Subcutaneous abdominal adipose tissue (tissue), 5 donors: ENCODE data around the gene ITPRID2.
"Not testable (repeated sequence)": the region's sequence is repeated elsewhere in the genome, so short reads cannot be mapped to it uniquely, and the experiment has no call there.

Experiments
- H3K27ac ChIP-seq: one replicate; pipeline ENCODE4 v1.7.0; 2013; ENCODE audit warnings: low read depth, mild to moderate bottlenecking, inconsistent platforms, low read length, moderate library complexity
- H3K27me3 ChIP-seq, 5 donors: one replicate each; pipeline ENCODE4 v1.7.0; 2013; ENCODE audit warnings: low read length in 5 of 5, inconsistent platforms in 1 of 5; ENCODE audit not compliant: control insufficient read depth in 5 of 5, insufficient read depth in 4 of 5
- H3K36me3 ChIP-seq, 5 donors: one replicate each; pipeline ENCODE4 v1.7.0; 2013; ENCODE audit warnings: low read length in 5 of 5; ENCODE audit not compliant: control insufficient read depth in 5 of 5, insufficient read depth in 5 of 5
- H3K4me1 ChIP-seq, 5 donors: one replicate each; pipeline ENCODE4 v1.7.0; 2013; ENCODE audit warnings: low read length in 5 of 5, mild to moderate bottlenecking in 3 of 5, moderate library complexity in 1 of 5; ENCODE audit not compliant: control insufficient read depth in 5 of 5, insufficient read depth in 5 of 5
- H3K4me3 ChIP-seq, 5 donors: one replicate each; pipeline ENCODE4 v1.7.0; 2013; ENCODE audit warnings: low read length in 5 of 5, low read depth in 1 of 5
- H3K9ac ChIP-seq, 5 donors: one replicate each; pipeline ENCODE4 v1.7.0; 2013; ENCODE audit warnings: low read length in 5 of 5, mild to moderate bottlenecking in 4 of 5, moderate library complexity in 3 of 5
- H3K9me3 ChIP-seq, 5 donors: one replicate each; pipeline ENCODE4 v1.7.0; 2013; ENCODE audit warnings: low read length in 5 of 5; ENCODE audit not compliant: control insufficient read depth in 5 of 5
- donor health status: healthy.
- donor health status: healthy.
- donor health status: healthy.
- donor health status: healthy.
- donor health status: healthy.

Gene ITPRID2

DNA sequence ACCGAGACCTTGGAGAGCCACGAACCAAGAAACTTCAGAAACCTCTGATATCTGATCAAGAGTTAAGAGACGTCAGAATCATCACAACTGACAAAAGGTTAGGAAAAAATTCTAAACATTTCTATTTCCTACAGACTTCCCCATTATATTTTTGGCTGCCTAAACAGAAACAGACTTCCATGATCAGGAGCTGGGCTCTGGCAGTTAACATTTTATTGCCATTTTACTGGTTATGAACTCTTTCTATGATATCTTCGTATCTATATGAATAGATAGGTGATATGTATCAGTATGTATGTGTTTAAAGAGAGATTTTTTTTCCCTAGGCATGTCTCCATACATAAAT lies 63.0 kb downstream of the ITPRID2 start:
- Histone ChIP-seq H3K27me3 (no peaks in the 10 kb centered on the region), H3K36me3 (no peaks in the 10 kb centered on the region), H3K4me3 (peak overlapping the region in 1 of 5 donors; percentile 42), H3K9me3 (no peaks in the 10 kb centered on the region), H3K27ac (no peak overlapping the region), H3K4me1 (peaks cover 0 to 4% (median 2%) of the 10 kb centered on the region in 5 donors), H3K9ac (no peak overlapping the region)

DNA sequence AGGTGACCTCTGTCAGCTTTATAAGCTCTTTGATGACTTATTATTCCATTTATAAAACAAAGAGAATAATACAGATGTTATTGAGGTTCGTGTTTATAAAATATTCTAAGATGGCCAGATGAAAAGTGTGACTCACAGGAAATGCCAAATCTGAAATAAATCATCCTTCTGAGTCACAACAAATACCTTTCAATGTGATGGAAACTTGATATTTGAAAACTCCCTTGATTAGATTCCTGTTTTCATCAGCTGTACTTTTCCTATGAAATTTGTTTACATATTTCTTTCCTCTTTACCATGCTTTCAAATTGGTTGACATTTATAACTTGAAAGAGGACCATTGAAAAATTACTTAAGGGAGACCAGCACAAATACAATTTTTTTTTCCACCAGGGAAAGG lies 63.5 kb downstream of the ITPRID2 start:
- H3K27ac ChIP-seq, result no peak overlapping the region
- H3K9me3 ChIP-seq, result no peaks in the 10 kb centered on the region
- H3K4me3 ChIP-seq, result no peak overlapping the region

DNA sequence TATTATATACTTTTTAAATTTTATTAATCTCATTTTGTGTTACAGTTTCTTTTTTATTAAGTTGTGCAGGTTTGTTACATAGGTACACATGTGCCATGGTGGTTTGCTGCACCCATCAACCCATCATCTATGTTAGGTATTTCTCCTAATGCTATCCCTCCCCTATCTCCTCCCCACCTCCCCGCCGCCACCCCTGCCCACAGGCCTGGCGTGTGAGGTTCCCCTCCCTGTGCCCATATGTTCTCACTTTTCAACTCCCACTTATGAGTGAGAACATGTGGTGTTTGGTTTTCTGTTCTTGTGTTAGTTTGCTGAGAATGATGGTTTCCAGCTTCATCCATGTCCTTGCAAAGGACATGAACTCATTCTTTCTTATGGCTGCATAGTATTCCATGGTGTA lies 64.3 kb downstream of the ITPRID2 start:
- not testable (repeated sequence) for H3K27me3 ChIP-seq, H3K4me3 ChIP-seq, H3K36me3 ChIP-seq, H3K4me1 ChIP-seq, H3K27ac ChIP-seq, H3K9me3 ChIP-seq, H3K9ac ChIP-seq

More for the DNA sequence above, 63.5 kb downstream of the ITPRID2 start:
- H3K27me3 ChIP-seq, result no peaks in the 10 kb centered on the region
- no peaks in the 10 kb centered on the region for H3K36me3 ChIP-seq
- H3K9ac ChIP-seq, result no peak overlapping the region
- H3K4me1 ChIP-seq, result peaks cover 0 to 4% (median 2%) of the 10 kb centered on the region in 5 donors

DNA sequence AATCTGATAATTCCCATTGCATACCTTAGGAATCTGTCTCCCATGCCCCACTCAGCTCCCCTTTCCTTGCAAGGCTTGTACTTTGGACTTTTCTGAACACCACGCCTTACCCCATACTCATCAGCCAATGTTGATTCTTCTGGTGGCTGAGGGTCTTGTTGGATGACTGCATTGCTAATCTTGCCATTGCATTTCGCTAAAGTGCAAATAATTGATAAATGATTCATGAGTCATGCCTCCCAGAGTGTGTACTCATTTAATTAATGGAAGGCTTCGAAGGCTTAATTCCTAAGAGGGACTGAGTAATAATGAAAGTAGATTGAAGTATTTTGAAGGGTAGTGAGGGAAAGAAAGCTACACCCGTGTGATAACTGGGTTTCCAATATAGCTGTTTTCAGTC lies 66.1 kb downstream of the ITPRID2 start:
- no peaks in the 10 kb centered on the region for H3K9me3 ChIP-seq

DNA sequence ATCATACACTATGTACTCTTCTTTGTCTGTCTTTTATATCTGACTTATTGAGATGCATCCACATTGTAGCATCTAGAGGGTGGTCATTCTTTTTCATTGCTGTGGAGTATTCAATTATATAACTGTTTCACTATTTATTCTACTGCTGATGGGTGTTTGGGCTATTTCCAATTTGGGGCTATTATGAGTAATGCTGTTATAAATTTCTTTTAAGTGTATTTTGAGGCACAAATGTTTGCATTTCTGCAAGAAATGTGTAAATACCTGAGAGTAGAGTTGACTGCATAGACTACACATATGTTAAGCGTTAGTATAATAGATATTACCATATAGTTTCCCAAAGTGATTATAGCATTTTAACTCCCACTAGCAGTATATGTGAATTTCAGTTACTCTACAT lies 67.2 kb downstream of the ITPRID2 start:
- Histone ChIP-seq H3K9ac (no peak overlapping the region), H3K4me1 (peaks cover 0 to 3% (median 2%) of the 10 kb centered on the region in 5 donors), H3K27ac (no peak overlapping the region), H3K9me3 (no peaks in the 10 kb centered on the region), H3K36me3 (no peaks in the 10 kb centered on the region), H3K4me3 (no peak overlapping the region), H3K27me3 (no peaks in the 10 kb centered on the region)

More for the DNA sequence above, 66.1 kb downstream of the ITPRID2 start:
- Histone ChIP-seq H3K27me3 (no peaks in the 10 kb centered on the region), H3K4me3 (no peak overlapping the region), H3K36me3 (no peaks in the 10 kb centered on the region), H3K4me1 (peaks cover 0 to 4% (median 2%) of the 10 kb centered on the region in 5 donors), H3K27ac (no peak overlapping the region), H3K9ac (no peak overlapping the region)

DNA sequence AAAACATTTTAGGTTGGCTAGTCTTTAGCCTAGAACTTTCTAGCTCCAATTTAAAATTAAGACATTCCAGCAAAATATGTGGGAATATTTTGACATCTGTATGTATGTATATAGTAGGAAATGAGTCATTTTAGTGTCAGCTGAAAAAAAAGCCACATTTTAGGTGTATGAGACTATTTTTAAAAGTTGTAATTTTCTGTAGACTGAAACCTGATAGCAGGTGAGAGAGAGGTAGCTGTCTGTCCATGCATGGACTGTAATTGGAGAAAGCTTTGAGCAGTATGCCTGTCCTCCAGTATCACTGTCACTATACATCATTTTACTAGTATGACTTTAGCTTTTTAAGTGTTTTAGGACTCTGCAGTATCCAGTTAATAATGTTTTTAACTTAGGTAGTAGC lies 68.0 kb downstream of the ITPRID2 start:
- Histone ChIP-seq H3K36me3 (no peaks in the 10 kb centered on the region), H3K4me1 (peaks cover 0 to under 1% (median 0%) of the 10 kb centered on the region in 5 donors), H3K4me3 (no peak overlapping the region), H3K27ac (no peak overlapping the region), H3K9me3 (no peaks in the 10 kb centered on the region), H3K27me3 (no peaks in the 10 kb centered on the region), H3K9ac (no peak overlapping the region)

DNA sequence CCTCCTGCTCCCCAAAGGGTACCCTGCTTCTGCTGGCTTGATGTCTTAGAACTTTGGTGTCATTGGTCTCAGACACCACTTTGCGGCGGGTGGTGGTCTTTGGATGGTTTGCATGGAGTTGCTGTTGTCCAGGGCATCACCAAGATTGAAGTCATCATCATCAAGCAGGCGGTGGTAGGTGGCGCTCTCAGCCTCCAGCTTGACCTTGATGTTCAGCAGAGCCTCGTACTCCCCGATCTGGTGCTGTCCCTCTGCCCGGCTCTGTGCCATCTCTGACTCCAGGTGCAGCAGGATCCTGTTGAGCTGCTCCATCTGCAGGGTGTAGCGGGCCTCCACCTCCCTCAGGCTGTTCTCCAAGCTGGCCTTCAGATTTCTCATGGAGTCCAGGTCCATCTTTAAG lies 69.6 kb downstream of the ITPRID2 start:
- H3K9me3 ChIP-seq, H3K4me1 ChIP-seq, H3K9ac ChIP-seq, H3K4me3 ChIP-seq, H3K27me3 ChIP-seq, H3K27ac ChIP-seq, H3K36me3 ChIP-seq: not testable (repeated sequence)

DNA sequence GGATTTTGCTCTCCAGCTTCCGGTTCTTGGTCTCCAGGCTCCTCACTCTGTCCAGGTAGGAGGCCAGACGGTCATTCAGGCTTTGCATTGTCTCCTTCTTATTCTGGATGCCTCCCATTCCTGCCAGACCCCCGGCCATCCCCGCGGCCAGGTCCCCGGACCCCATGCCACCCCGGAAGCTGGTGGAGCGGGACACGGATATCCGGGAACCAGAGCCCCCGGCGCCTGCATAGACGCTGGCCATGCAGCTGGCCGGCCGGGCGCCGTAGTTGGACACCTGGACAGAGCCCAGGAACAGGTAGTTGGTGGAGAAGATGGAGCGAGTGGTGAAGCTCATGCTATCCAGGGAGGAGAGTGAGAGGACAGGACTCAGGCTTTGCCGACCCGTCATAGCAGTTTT lies 70.6 kb downstream of the ITPRID2 start:
- Histone ChIP-seq H3K9ac (no peak overlapping the region), H3K4me3 (no peak overlapping the region), H3K27ac (no peak overlapping the region), H3K4me1 (no peaks in the 10 kb centered on the region), H3K9me3 (peaks cover 0 to 3% (median 0%) of the 10 kb centered on the region in 5 donors), H3K27me3 (no peaks in the 10 kb centered on the region), H3K36me3 (no peaks in the 10 kb centered on the region)

DNA sequence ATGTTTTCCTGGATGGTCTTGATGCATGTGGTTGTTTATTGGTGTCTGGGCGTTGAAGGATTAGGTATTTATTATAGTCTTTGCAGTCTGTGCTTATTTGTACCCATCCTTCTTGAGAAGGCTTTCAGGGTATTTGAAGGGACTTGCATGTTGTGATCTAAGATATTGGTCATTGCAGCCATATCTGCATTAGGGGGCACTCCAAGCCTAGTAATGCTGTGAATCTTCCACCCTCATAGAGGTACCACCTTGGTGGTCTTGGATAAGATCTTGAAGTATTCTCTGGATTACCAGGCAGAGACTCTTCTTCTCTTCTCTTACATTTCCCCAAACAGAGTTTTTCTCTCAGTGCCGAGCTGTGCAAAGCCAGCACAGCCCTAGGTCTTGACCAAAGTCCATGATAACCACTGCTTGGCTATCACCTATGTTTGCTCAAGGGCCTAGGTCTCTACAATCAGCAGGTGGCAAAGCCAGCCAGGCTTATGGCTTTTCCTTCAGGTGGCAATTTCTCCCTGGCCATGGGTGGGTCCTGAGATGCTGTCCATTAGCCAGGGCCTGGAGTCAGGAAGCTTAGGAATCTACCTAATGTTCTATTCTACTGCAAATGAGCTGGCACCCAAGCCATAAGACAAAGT lies 78.7 kb downstream of the ITPRID2 start:
- Histone ChIP-seq H3K4me1 (no peaks in the 10 kb centered on the region), H3K27me3 (no peaks in the 10 kb centered on the region), H3K4me3 (no peak overlapping the region), H3K9me3 (peaks cover 0 to 3% (median 0%) of the 10 kb centered on the region in 5 donors), H3K9ac (no peak overlapping the region), H3K27ac (no peak overlapping the region), H3K36me3 (no peaks in the 10 kb centered on the region)

DNA sequence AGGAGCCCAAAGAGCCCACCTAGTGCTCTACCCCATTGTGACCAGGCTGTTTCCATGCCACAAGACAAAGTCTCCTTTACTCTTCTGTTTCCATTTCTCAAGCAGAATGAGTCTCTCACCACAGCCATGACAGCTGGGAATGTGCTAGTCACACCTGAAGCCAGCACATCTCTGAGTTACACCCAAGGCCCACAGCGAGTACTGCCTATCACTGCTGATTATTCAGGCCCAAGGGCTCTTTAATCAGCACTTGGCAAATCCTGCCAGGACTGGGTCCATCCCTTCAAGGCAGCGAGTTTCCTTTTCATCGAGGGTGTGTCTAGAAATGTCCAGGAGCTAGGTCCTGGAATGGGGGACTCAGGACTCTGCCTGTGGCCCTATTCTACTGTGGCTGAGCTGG lies 79.5 kb downstream of the ITPRID2 start:
- no peak overlapping the region for H3K4me3 ChIP-seq
- H3K4me1 ChIP-seq, result no peaks in the 10 kb centered on the region
- H3K27ac ChIP-seq, result no peak overlapping the region
- no peaks in the 10 kb centered on the region for H3K27me3 ChIP-seq
- no peaks in the 10 kb centered on the region for H3K36me3 ChIP-seq
- no peaks in the 10 kb centered on the region for H3K9me3 ChIP-seq
- H3K9ac ChIP-seq, result no peak overlapping the region
